NT2/D1 (cell line): ENCODE data around the gene FBXO10.

ENCODE experiments used
- SUZ12 ChIP-seq: IDR thresholded peaks from 2 replicates; pipeline ENCODE4 v1.6.1; 2011; ENCODE audit not compliant: insufficient read length, insufficient read depth; ENCODE audit errors: extremely low read depth
- YY1 ChIP-seq: IDR thresholded peaks from 2 replicates; pipeline ENCODE4 v1.6.1; 2011; ENCODE audit not compliant: insufficient read length, insufficient read depth
- ZNF274 ChIP-seq: IDR thresholded peaks from 2 replicates; pipeline ENCODE4 v1.6.1; 2011; ENCODE audit warnings: mild to moderate bottlenecking, low read depth, low read length

DNA sequence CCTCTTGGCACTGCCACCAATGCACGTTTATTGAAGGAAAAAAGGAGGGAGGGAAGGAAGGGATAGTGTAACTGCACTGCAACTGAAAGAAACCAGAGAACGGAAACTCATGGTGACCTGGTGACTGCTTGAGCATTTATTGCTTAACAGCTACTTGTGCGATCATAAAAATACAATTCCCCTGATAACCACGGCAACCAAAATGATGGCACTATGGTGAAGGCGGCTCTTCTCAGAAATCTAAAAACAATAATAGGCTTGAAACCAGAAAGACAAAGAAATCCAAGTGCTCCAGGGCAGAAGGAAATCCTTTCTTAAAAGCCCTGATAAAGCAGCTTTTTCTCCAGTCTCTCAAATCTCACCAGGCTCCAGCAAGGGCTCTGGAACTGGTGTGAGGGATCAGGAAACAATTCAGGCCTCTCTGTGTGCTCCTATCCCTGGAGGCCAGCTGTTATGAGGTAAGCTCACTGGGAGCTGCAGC is 1.9 kb downstream of the FBXO10 start:
- TF ChIP-seq ZNF274 (no peak), YY1 (no peak), SUZ12 (no peak)
